Heart left ventricle (tissue), 16 donors: ENCODE measurements around the gene MMADHC. TPM values are rescaled to one million over a fixed set of nuclear protein-coding genes. Genes with fewer than 3 reads are reported as not detected.

Source experiments
- ATAC-seq, 4 donors: fragments of 200-7000 bp; cut with Tn5 transposase; one replicate each; pipeline ENCODE4 v1.9.1; 2020 to 2022; ENCODE audit warnings: moderate library complexity in 4 of 4, mild to moderate bottlenecking in 3 of 4, moderate number of reproducible peaks in 1 of 4
- DNase-seq, 5 donors: peaks; one replicate each; pipeline ENCODE4 v3.0.0-alpha.2; 2020
- H3K27ac ChIP-seq, 12 donors: fragments of 200-600 bp; sonication (generic) in 4 of 12; one replicate each; pipeline versions ENCODE4 v1.5.0 to v1.8.0; 2016 to 2022; ENCODE audit warnings: mild to moderate bottlenecking in 2 of 12
- H3K27me3 ChIP-seq, 9 donors: fragments of 200-600 bp; sonication (generic) in 2 of 9; one replicate each; pipeline versions ENCODE4 v1.5.1 to v1.8.0; 2016 to 2022; ENCODE audit warnings: mild to moderate bottlenecking in 3 of 9
- H3K36me3 ChIP-seq, 9 donors: fragments of 200-600 bp; sonication (generic) in 2 of 9; one replicate each; pipeline versions ENCODE4 v1.5.0 to v1.8.0; 2018 to 2022; ENCODE audit warnings: mild to moderate bottlenecking in 2 of 9
- H3K4me1 ChIP-seq, 12 donors: fragments of 200-600 bp; sonication (generic) in 4 of 12; one replicate each; pipeline versions ENCODE4 v1.5.0 to v1.8.0; 2016 to 2022; ENCODE audit warnings: mild to moderate bottlenecking in 3 of 12
- H3K4me3 ChIP-seq, 12 donors: fragments of 200-600 bp; sonication (generic) in 4 of 12; one replicate each; pipeline versions ENCODE4 v1.5.0 to v1.8.0; 2017 to 2022; ENCODE audit warnings: mild to moderate bottlenecking in 9 of 12, moderate library complexity in 4 of 12
- H3K9me3 ChIP-seq, 12 donors: fragments of 200-600 bp; sonication (generic) in 4 of 12; one replicate each; pipeline versions ENCODE4 v1.5.0 to v1.8.0; 2016 to 2022; ENCODE audit warnings: mild to moderate bottlenecking in 1 of 12
- POLR2A ChIP-seq, 2 donors: fragments of 450-650 bp; IDR thresholded peaks; one replicate each; pipeline ENCODE4 v1.6.1; 2017; ENCODE audit warnings: antibody characterized with exemption in 2 of 2, mild to moderate bottlenecking in 2 of 2, moderate library complexity in 2 of 2
- WGBS, 4 donors: extraction: QIAGEN DNeasy Blood & Tissue Kit in 2 of 4; methylation state at CpG; one replicate each; pipeline versions ENCODE4 v1.1.5 to v1.1.7; 2013 to 2018; 5-methylcytosine and 5-hydroxymethylcytosine counted together
- intact Hi-C, 10 donors: fragments of 100-400 bp; cut with DNase I; formaldehyde crosslinking; loops; one replicate each; pipeline versions ENCODE4 v1.11.1 to v1.14.2; 2022
- polyA plus RNA-seq, 2 donors: library from polyadenylated mRNA; stranded (reverse); fragments of 200-250 nt; gene quantifications; one replicate each; pipeline ENCODE4 v1.2.3, GENCODE V29; 2013
- total RNA-seq, 9 donors: library from RNA; depleted of rRNA in 2 of 9; stranded (reverse); fragments of >200 nt in 2 of 9; fragmentation: NEBNext Ultra II Directional in 3 of 9; extraction: Animal tissue kit (Norgen Biotek cat#: 25700) in 3 of 9; gene quantifications; one replicate each; pipeline versions ENCODE4 v1.1.0 to v1.2.4, GENCODE V29; 2016 to 2023
- TF ChIP-seq, protein P1 (sequence below), 12 donors: fragments of 200-600 bp; sonication (generic) in 4 of 12; IDR thresholded peaks; one replicate each; pipeline versions ENCODE4 v1.5.0 to v1.8.0; 2018 to 2022; ENCODE audit warnings: antibody characterized with exemption in 12 of 12, mild to moderate bottlenecking in 5 of 12
- donor health status: ischemic (EF 13 %, LVEDD 7.1; RV severe dilation, severe dysfunction).
- donor health status: healthy with polysubstance abuse.
- donor health status: DM: no; HTN: yes; CAD: no.
- donor health status: DM: no; HTN: no; CAD: no.
- donor health status: ischemic (EF 25% LVEDD 6.9; RV normal size, moderate dysfunction).
- donor health status: ischemic (EF 25% LVEDD 5.7; RV mildly dilated, moderate dysfunction).
- donor health status: healthy.
- donor health status: DM: yes; HTN: yes; CAD: no.
- donor health status: ischemic (EF 35%, LVEDD 5.7; RV mildly dilated, moderate dysfunction).
- donor health status: nonischemic (EF 11% LVEDD 7.7; RV severe dilation, severe dysfunction).
- donor health status: DM: yes; HTN: yes; CAD: no.
- donor health status: PGD.
- donor health status: ischemic (EF 29% LVEDD 5.4; RV normal size, mild dysfunction).
- donor health status: nonischemic (EF 23%, LVEDD 6.1; RV moderate dilation, normal function).

The MMADHC gene
- total and polyA plus RNA-seq, 11 donors = 34.0 to 152 (median 117) TPM

DNA sequence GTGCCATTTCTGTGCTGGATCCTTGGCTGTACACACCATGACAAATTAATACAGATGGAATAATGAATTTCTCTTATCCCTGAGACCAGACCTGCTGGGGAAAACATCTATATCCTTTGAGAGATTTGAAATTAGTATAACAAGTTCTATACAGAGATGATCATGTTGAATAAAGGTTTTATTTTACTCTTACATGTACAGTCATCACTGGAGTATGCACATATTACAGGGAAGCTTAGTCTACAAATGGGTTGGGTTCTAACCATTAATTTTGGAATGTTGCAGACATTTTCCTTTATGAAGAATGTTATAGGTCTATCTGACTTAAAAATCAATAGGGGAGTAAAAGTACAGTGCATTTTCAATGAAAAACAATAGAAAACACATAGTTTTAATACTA, 29.9 kb upstream of the MMADHC start:
- no peaks in the 10 kb centered on the region for H3K9me3 ChIP-seq
- peaks cover 0 to 1% (median 0%) of the 10 kb centered on the region in 12 donors for H3K4me1 ChIP-seq
- no peak overlapping the region for H3K4me3 ChIP-seq
- TF ChIP-seq, protein P1, sequence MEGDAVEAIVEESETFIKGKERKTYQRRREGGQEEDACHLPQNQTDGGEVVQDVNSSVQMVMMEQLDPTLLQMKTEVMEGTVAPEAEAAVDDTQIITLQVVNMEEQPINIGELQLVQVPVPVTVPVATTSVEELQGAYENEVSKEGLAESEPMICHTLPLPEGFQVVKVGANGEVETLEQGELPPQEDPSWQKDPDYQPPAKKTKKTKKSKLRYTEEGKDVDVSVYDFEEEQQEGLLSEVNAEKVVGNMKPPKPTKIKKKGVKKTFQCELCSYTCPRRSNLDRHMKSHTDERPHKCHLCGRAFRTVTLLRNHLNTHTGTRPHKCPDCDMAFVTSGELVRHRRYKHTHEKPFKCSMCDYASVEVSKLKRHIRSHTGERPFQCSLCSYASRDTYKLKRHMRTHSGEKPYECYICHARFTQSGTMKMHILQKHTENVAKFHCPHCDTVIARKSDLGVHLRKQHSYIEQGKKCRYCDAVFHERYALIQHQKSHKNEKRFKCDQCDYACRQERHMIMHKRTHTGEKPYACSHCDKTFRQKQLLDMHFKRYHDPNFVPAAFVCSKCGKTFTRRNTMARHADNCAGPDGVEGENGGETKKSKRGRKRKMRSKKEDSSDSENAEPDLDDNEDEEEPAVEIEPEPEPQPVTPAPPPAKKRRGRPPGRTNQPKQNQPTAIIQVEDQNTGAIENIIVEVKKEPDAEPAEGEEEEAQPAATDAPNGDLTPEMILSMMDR (IDR thresholded peaks at IDR 0.05) = no peak
- no peak for TF ChIP-seq POLR2A (IDR thresholded peaks at IDR 0.05)
- no peak for DNase-seq
- intact Hi-C loops = no loop called here
- ATAC-seq = no peak
- H3K36me3 ChIP-seq = no peaks in the 10 kb centered on the region
- no peak overlapping the region for H3K27ac ChIP-seq
- H3K27me3 ChIP-seq = no peaks in the 10 kb centered on the region

DNA sequence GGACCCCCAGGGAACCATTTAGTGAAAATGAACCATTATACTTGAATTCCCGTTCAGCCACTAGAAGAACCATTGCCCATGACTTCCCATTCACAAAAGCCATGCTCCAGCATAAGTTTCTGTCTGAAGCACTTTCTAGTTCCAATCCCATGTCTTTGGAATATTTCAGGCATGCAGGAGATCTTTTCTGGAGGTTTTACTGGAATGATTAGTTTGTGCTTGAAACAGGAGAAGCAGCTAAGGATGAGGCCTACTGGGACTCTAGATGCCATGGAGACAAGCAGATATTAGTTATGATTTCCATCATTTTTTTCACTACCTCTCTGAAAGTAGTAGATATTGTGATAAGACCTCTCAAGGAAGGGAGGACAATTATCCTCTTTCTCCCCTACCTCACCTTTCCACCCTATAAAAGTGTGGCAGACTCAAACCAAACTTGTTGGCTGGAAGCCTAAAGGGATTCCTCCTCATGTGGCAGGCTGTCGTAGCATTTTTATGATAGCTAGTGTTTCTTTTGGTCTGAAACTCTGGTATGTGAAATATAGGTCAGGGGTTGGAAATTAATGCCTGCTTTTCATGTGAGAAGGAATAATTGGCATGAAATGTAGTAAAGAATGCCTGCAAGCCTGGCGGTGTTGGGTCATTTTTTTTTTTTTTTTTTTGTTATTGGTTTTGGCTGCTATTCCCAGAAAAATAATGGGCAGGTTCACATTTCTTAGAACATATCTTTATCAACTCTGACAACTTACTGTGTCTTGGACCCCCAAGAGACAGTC, 29.3 kb upstream of the MMADHC start:
- Histone ChIP-seq H3K4me1 (peaks cover 0 to 7% (median 0%) of the 10 kb centered on the region in 12 donors), H3K9me3 (no peaks in the 10 kb centered on the region), H3K27ac (no peak overlapping the region), H3K4me3 (no peak overlapping the region), H3K36me3 (no peaks in the 10 kb centered on the region), H3K27me3 (no peaks in the 10 kb centered on the region)
- DNase-seq (no peak), ATAC-seq (no peak)
- 81 to 86% (median 83%) methylated on average over 3 of the region's 3 CpGs for WGBS, 4 donors
- intact Hi-C loops = no loop called here
- TF ChIP-seq POLR2A (IDR thresholded peaks at IDR 0.05) = no peak
- TF ChIP-seq, protein P1 (IDR thresholded peaks at IDR 0.05) = no peak

DNA sequence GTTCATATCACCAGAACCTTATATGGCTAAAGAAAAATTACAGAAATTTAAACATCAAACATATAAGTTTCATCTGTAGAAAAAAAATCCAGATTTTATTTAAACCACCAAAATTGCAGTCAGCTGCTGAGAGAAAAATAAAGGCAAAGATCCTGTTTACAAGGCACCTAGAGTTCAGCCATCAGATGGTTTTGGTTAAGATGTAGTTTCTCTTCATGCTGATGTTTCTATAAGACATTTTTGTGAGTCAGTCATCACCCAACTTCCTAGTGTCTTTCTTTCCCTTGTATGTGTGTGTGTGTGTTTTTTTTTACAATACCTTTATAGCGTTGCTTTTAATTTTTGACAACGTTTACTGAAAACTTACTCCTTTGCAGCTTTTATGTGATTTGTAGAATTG, 26.1 kb upstream of the MMADHC start:
- no peak for DNase-seq
- Histone ChIP-seq H3K9me3 (peaks cover 0 to under 1% (median 0%) of the 10 kb centered on the region in 12 donors), H3K27ac (no peak overlapping the region), H3K4me3 (no peak overlapping the region), H3K4me1 (peaks cover 0 to 11% (median 0%) of the 10 kb centered on the region in 12 donors), H3K36me3 (no peaks in the 10 kb centered on the region), H3K27me3 (no peaks in the 10 kb centered on the region)
- ATAC-seq = no peak
- intact Hi-C loops = no loop called here
- 89 to 95% (median 91%) methylated on average over 2 of the region's 2 CpGs for WGBS, 4 donors
- TF ChIP-seq POLR2A (IDR thresholded peaks at IDR 0.05) = no peak
- TF ChIP-seq, protein P1 (IDR thresholded peaks at IDR 0.05) = no peak

DNA sequence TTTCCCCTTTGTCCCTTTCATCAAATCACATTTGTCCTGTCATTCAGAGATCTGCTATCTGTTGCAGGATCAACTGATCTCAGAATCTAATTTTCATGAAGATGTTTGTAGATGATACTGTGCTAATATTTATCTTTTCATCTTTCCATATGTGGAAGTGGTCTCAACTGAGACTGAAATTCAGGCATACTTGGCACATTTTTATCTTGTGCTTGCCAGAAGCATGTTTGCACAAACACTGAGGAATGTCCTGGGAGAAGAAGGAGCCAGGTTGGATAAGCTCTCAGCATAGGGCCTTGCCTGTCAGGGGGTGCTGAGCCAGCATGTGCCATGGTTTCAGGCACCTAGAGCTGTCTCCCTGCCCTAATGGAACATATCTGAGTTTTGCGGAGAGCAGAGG, 24.5 kb upstream of the MMADHC start:
- Histone ChIP-seq H3K36me3 (no peaks in the 10 kb centered on the region), H3K4me1 (peaks cover 0 to 11% (median 0%) of the 10 kb centered on the region in 12 donors), H3K27ac (no peak overlapping the region), H3K27me3 (no peaks in the 10 kb centered on the region), H3K9me3 (peaks cover 0 to 8% (median 0%) of the 10 kb centered on the region in 12 donors), H3K4me3 (no peak overlapping the region)
- TF ChIP-seq POLR2A (IDR thresholded peaks at IDR 0.05) = no peak
- TF ChIP-seq, protein P1 (IDR thresholded peaks at IDR 0.05) = no peak
- intact Hi-C loops = no loop called here
- 86 to 100% (median 95%) methylated on average over 1 of the region's 1 CpG for WGBS, 4 donors
- DNase-seq (no peak), ATAC-seq (no peak)
